ENCODE data around the gene RARA.

Gene RARA

DNA sequence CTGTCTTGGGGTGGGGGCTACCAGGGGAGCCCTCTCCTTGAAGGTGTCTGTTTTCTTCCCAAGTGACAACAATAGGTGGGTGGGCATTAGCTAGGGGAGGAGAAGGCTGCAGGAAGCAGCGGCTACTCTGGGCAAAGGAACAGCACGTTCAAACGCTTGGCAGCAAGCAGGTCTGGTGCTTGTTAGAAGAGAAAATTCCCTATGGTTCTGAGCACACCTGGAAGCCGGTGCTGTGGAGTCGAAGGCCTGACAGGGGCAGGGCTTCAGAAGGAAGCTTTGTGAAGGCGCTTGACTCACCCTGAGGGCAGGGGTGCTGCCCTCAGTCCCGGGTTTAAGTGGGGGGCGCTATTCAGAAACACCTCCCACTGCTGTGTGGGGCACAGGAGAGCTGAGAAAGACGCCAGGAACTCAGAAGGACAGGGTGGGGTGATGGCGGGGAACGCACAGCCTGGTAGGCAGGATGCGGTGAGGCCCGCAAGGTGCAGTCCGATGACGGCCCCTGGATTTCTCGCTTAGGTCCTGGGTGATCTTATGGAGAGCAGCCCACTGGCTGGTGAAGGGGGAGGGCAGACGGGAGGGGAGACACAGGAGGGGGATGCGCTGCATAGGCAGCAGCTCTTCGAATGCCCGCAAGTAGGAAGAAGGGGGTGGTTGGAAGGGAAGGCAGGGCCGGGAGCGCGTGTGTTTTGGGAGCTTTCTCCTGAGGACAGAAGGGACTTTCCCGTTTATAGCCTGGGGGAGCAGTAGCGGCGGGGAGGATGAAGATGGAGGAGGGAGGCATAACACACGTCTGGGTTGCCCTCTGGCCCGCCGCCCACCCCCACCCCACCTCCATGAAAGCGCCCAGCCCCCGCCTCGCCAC is 52.3 kb downstream of the RARA start:
- Histone ChIP-seq H3K4me1 (ENCODE audit: insufficient read depth, low read length, poor library complexity, severe bottlenecking) (no peaks in the 10 kb centered on the region), H3K27me3 (ENCODE audit: insufficient read depth, low read length, poor library complexity, severe bottlenecking) (no peaks in the 10 kb centered on the region), H4K20me1 (ENCODE audit: insufficient read depth, low read length, poor library complexity, severe bottlenecking) (no peaks in the 10 kb centered on the region), H3K4me3 (ENCODE audit: low read length, poor library complexity, severe bottlenecking) (no peak overlapping the region), H3K4me2 (ENCODE audit: low read depth, low read length, poor library complexity, severe bottlenecking) (no peak overlapping the region), H2AFZ (ENCODE audit: low read length) (no peak overlapping the region), H3K9me3 (ENCODE audit: insufficient read depth, low read depth, low read length) (no peaks in the 10 kb centered on the region), H3K79me2 (ENCODE audit: insufficient read depth, low read length) (no peaks in the 10 kb centered on the region), H3K9ac (ENCODE audit: low read depth, low read length, poor library complexity, severe bottlenecking) (no peak overlapping the region), H3K9me2 (replicated peaks; ENCODE audit: low read depth, low read length) (no peaks in the 10 kb centered on the region), H3K36me3 (ENCODE audit: insufficient read depth, low read length) (peaks cover 2% of the 10 kb centered on the region; the same call in 1 of the 2 replicates), H3F3A (ENCODE audit: low read depth) (no peaks in the 10 kb centered on the region)
- TF ChIP-seq EZH2phosphoT487 (IDR thresholded peaks at IDR 0.05; ENCODE audit: borderline replicate concordance): no peak
- TF ChIP-seq, protein P1, sequence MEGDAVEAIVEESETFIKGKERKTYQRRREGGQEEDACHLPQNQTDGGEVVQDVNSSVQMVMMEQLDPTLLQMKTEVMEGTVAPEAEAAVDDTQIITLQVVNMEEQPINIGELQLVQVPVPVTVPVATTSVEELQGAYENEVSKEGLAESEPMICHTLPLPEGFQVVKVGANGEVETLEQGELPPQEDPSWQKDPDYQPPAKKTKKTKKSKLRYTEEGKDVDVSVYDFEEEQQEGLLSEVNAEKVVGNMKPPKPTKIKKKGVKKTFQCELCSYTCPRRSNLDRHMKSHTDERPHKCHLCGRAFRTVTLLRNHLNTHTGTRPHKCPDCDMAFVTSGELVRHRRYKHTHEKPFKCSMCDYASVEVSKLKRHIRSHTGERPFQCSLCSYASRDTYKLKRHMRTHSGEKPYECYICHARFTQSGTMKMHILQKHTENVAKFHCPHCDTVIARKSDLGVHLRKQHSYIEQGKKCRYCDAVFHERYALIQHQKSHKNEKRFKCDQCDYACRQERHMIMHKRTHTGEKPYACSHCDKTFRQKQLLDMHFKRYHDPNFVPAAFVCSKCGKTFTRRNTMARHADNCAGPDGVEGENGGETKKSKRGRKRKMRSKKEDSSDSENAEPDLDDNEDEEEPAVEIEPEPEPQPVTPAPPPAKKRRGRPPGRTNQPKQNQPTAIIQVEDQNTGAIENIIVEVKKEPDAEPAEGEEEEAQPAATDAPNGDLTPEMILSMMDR (conservative IDR thresholded peaks at IDR 0.05; ENCODE audit: low read length): no peak

DNA sequence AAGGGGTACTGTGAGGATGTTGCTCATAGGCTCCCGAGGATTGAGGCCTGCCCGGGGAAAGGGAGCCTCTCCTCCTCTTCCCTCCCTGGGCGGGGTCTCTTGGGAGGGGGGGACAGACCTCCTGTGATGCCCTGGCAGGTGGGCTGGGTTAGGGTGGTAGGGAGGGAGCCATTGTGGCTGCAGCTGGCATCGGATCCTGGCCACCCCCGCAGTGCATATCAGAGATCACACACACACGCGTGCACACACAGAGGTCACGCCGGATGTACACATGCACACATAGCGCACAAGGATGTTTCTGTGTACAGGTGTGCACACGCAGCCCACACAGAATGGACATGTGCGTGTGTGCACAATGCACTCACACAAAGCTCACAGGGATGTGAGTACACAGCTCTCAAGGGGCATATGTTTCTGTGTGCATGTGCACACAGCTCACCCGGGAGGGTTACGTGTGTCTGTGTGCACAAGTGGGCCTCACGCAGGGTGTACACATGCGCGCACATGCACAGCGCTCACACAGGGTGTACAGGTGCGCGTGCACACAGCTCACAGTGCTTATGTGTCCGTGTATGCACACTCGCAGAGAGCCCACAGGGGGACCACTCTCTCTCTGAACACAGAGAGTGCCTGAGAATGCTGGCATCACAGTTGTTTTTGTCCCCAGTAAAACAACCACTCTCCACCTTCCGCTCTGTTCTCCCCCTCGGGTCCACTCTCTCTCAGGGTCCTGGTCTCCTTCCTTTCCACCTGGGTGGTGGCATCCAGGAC is 53.1 kb downstream of the RARA start:
- H2AFZ ChIP-seq (ENCODE audit: low read length): peak overlapping the region; percentile 58; the same call in 1 of the 2 replicates
- H3K9me2 ChIP-seq (replicated peaks; ENCODE audit: low read depth, low read length): no peaks in the 10 kb centered on the region
- H4K20me1 ChIP-seq (ENCODE audit: insufficient read depth, low read length, poor library complexity, severe bottlenecking): no peaks in the 10 kb centered on the region
- TF ChIP-seq, protein P1 (conservative IDR thresholded peaks at IDR 0.05; ENCODE audit: low read length): no peak
- TF ChIP-seq EZH2phosphoT487 (IDR thresholded peaks at IDR 0.05; ENCODE audit: borderline replicate concordance): no peak
- H3K79me2 ChIP-seq (ENCODE audit: insufficient read depth, low read length): no peaks in the 10 kb centered on the region
- no peaks in the 10 kb centered on the region for H3F3A ChIP-seq (ENCODE audit: low read depth)
- H3K4me3 ChIP-seq (ENCODE audit: low read length, poor library complexity, severe bottlenecking): peak overlapping the region; percentile 68
- no peaks in the 10 kb centered on the region for H3K9me3 ChIP-seq (ENCODE audit: insufficient read depth, low read depth, low read length)
- H3K36me3 ChIP-seq (ENCODE audit: insufficient read depth, low read length): no peaks in the 10 kb centered on the region
- H3K27me3 ChIP-seq (ENCODE audit: insufficient read depth, low read length, poor library complexity, severe bottlenecking): no peaks in the 10 kb centered on the region
- H3K4me1 ChIP-seq (ENCODE audit: insufficient read depth, low read length, poor library complexity, severe bottlenecking): no peaks in the 10 kb centered on the region
- H3K9ac ChIP-seq (ENCODE audit: low read depth, low read length, poor library complexity, severe bottlenecking): no peak overlapping the region
- peak overlapping the region; percentile 52 for H3K4me2 ChIP-seq (ENCODE audit: low read depth, low read length, poor library complexity, severe bottlenecking)

DNA sequence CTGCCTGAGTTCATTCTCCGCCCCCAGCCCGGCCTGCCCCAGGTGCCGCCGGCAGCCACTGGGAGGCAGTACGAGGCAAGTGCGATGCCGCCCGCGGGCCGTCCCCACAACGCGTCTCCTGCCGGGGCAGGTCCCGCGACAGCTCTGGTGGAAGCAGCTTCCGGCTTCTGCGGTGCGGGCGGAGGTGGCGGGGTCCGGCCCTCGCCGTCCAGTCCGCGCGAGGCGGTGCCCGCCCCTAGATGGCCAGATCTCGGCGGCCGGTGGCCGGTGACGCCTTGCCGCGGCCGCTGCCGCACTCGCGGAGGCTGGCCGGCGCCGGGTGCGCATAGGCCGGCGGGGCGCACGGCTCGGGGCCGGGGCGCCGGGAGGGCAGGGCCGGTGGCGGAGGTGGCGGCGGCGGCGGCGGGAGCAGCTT is 53.7 kb downstream of the RARA start:
- peak overlapping the region; percentile 68 for H3K4me3 ChIP-seq (ENCODE audit: low read length, poor library complexity, severe bottlenecking)
- H4K20me1 ChIP-seq (ENCODE audit: insufficient read depth, low read length, poor library complexity, severe bottlenecking): no peaks in the 10 kb centered on the region
- H3K9ac ChIP-seq (ENCODE audit: low read depth, low read length, poor library complexity, severe bottlenecking): no peak overlapping the region
- H3K9me2 ChIP-seq (replicated peaks; ENCODE audit: low read depth, low read length): no peaks in the 10 kb centered on the region
- no peaks in the 10 kb centered on the region for H3K4me1 ChIP-seq (ENCODE audit: insufficient read depth, low read length, poor library complexity, severe bottlenecking)
- no peaks in the 10 kb centered on the region for H3K79me2 ChIP-seq (ENCODE audit: insufficient read depth, low read length)
- no peaks in the 10 kb centered on the region for H3F3A ChIP-seq (ENCODE audit: low read depth)
- no peaks in the 10 kb centered on the region for H3K36me3 ChIP-seq (ENCODE audit: insufficient read depth, low read length)
- no peaks in the 10 kb centered on the region for H3K27me3 ChIP-seq (ENCODE audit: insufficient read depth, low read length, poor library complexity, severe bottlenecking)
- TF ChIP-seq EZH2phosphoT487 (IDR thresholded peaks at IDR 0.05; ENCODE audit: borderline replicate concordance): no peak
- TF ChIP-seq, protein P1 (conservative IDR thresholded peaks at IDR 0.05; ENCODE audit: low read length): peak; percentile 87
- H3K4me2 ChIP-seq (ENCODE audit: low read depth, low read length, poor library complexity, severe bottlenecking): peak overlapping the region; percentile 52
- H2AFZ ChIP-seq (ENCODE audit: low read length): peak overlapping the region; percentile 61; the same call in 1 of the 2 replicates
- H3K9me3 ChIP-seq (ENCODE audit: insufficient read depth, low read depth, low read length): no peaks in the 10 kb centered on the region
